Spleen (tissue), 11 donors: ENCODE measurements around the gene BIN1. TPM values are rescaled to one million over a fixed set of nuclear protein-coding genes. Genes with fewer than 3 reads are reported as not detected.

Experiments used
- DNase-seq: peaks from one replicate; pipeline ENCODE4 v3.0.0-alpha.2; 2020
- H3K27ac ChIP-seq, 8 donors: fragments of 200-600 bp; sonication (generic) in 7 of 8; 1 replicate in 4 of 8; 2 replicates in 4 of 8; pipeline versions ENCODE4 v1.5.0 to v1.8.0; 2016 to 2021; ENCODE audit warnings: inconsistent platforms in 4 of 8, mild to moderate bottlenecking in 4 of 8, moderate library complexity in 1 of 8
- H3K27me3 ChIP-seq, 7 donors: fragments of 200-600 bp; sonication (generic) in 6 of 7; replicated peaks in 1 of 7; 1 replicate in 4 of 7; 2 replicates in 3 of 7; pipeline versions ENCODE4 v1.5.0 to v1.8.0; 2016 to 2021; ENCODE audit warnings: inconsistent platforms in 3 of 7, mild to moderate bottlenecking in 1 of 7
- H3K36me3 ChIP-seq, 6 donors: fragments of 200-600 bp; sonication (generic) in 5 of 6; 1 replicate in 4 of 6; 2 replicates in 2 of 6; pipeline versions ENCODE4 v1.5.0 to v1.8.0; 2016 to 2021; ENCODE audit warnings: inconsistent platforms in 2 of 6
- H3K4me1 ChIP-seq, 6 donors: fragments of 200-600 bp; sonication (generic) in 5 of 6; 1 replicate in 3 of 6; 2 replicates in 3 of 6; pipeline versions ENCODE4 v1.5.0 to v1.8.0; 2016 to 2021; ENCODE audit warnings: inconsistent platforms in 3 of 6
- H3K4me3 ChIP-seq, 8 donors: fragments of 200-600 bp; sonication (generic) in 7 of 8; 1 replicate in 4 of 8; 2 replicates in 4 of 8; pipeline versions ENCODE4 v1.5.0 to v1.8.0; 2016 to 2021; ENCODE audit warnings: inconsistent platforms in 4 of 8, mild to moderate bottlenecking in 4 of 8, moderate library complexity in 2 of 8
- H3K9me3 ChIP-seq, 8 donors: fragments of 200-600 bp; sonication (generic) in 7 of 8; 1 replicate in 4 of 8; 2 replicates in 4 of 8; pipeline versions ENCODE4 v1.5.0 to v1.8.0; 2016 to 2021; ENCODE audit warnings: inconsistent platforms in 4 of 8
- CTCF ChIP-seq, 11 experiments: fragments of 200-600 bp in 7 of 11; fragments of 450-650 bp in 4 of 11; sonication (generic) in 4 of 11; IDR thresholded peaks in 8 of 11; conservative IDR thresholded peaks in 3 of 11; 1 replicate in 7 of 11; 2 replicates in 4 of 11; pipeline versions ENCODE4 v1.4.0 to v1.8.0; 2016 to 2021; ENCODE audit warnings: antibody characterized with exemption in 11 of 11, inconsistent platforms in 4 of 11, mild to moderate bottlenecking in 1 of 11
- POLR2A ChIP-seq, 3 donors: fragments of 450-650 bp; IDR thresholded peaks; one replicate each; pipeline ENCODE4 v1.5.1; 2017; ENCODE audit warnings: antibody characterized with exemption in 3 of 3, mild to moderate bottlenecking in 1 of 3
- POLR2AphosphoS5 ChIP-seq, 3 donors: sonication (generic); formaldehyde crosslinking; IDR thresholded peaks; one replicate each; pipeline ENCODE4 v1.5.1; 2017; ENCODE audit warnings: antibody characterized with exemption in 3 of 3
- WGBS, 5 donors: extraction: QIAGEN DNeasy Blood & Tissue Kit in 3 of 5; methylation state at CpG; one replicate each; pipeline versions ENCODE4 v1.1.5 to v1.1.7; 2013 to 2018; 5-methylcytosine and 5-hydroxymethylcytosine counted together
- intact Hi-C: fragments of 100-400 bp; cut with DNase I; formaldehyde crosslinking; loops from one replicate; pipeline ENCODE4 v1.15.0; 2023; ENCODE audit warnings: low total_unique reads
- polyA plus RNA-seq, 3 donors: library from polyadenylated mRNA; stranded (reverse); fragments of 200-250 nt; gene quantifications; one replicate each; pipeline ENCODE4 v1.2.1, GENCODE V29; 2013
- total RNA-seq, 7 donors: library from RNA; depleted of rRNA in 3 of 7; stranded (reverse); fragments of >200 nt in 3 of 7; fragmentation: NEBNext Ultra II Directional in 4 of 7; extraction: Animal tissue kit (Norgen Biotek cat#: 25700) in 4 of 7; gene quantifications; one replicate each; pipeline versions ENCODE4 v1.1.0 to v1.2.1, GENCODE V29; 2016 to 2021
- donor health status: healthy with polysubstance abuse.
- donor health status: DM: no; HTN: no; CAD: no; lungs with moderate emphysema.
- donor health status: DM: no; HTN: no; CAD: no.
- donor health status: Bipolar disorder and iron deficiency.
- donor health status: healthy.
- donor health status: DM: no; HTN: no; CAD: no.
- donor health status: DM: yes; HTN: yes; CAD: no.

BIN1 gene
- total and polyA plus RNA-seq, 10 donors, result 57.2 to 123 (median 70.4) TPM

DNA sequence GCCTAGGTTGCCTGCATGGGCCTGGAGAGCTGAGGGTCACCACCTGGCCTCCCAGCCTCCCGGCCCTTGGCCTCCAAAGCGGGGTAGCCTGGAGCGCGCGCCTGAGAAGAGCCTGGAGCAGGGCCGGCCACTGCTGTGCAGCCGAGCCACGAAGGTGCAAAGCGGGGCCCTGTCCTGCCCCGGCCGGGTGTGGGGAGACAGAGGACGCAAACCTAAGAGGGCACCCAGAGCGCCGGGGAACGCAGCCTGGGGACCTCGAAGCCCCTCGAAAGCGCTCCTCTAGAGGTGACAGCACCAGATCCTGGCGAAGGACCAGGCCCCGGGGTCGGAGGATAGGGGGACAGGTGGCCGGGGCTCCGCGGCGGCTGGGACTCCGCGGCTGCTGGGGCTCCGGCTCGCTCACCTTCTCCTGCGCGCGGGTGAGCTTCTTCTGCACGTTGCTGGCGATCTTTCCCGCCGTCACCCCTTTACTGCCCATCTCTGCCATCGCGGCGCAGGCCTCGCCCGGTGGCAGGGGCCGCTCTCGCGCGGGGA, 430 bp downstream of the BIN1 start:
- Histone ChIP-seq H3K36me3 (no peaks in the 10 kb centered on the region), H3K9me3 (no peaks in the 10 kb centered on the region), H3K27ac (peak overlapping the region; percentile 54 to 87 (median 84)), H3K27me3 (peaks cover 0 to 24% (median 12%) of the 10 kb centered on the region in 7 donors), H3K4me1 (peaks cover 10 to 80% (median 56%) of the 10 kb centered on the region in 6 donors), H3K4me3 (peak overlapping the region; percentile 71 to 96 (median 88))
- intact Hi-C loops, result no loop called here
- DNase-seq, result peak; percentile 84
- TF ChIP-seq CTCF (IDR thresholded peaks at IDR 0.05 in 8 of 11, conservative IDR thresholded peaks at IDR 0.05 in 3 of 11) (no peak), POLR2AphosphoS5 (IDR thresholded peaks at IDR 0.05) (no peak), POLR2A (IDR thresholded peaks at IDR 0.05) (no peak)
- WGBS, 5 donors, result 0 to 1% (median 1%) methylated on average over 20 to 45 of the region's 45 CpGs

- H3K4me1 ChIP-seq, result peaks cover 11 to 87% (median 59%) of the 10 kb centered on the region in 6 donors
- intact Hi-C loops, result no loop called here
- H3K27ac ChIP-seq, result peak overlapping the region; percentile 54 to 87 (median 84)
Observed at GRCh38 chr2:127105656-127106456, 1.1 kb downstream of the BIN1 start.

GRCh38 chr2:127104881-127105655, 1.9 kb downstream of the BIN1 start:
- Histone ChIP-seq H3K4me1 (peaks cover 13 to 95% (median 66%) of the 10 kb centered on the region in 6 donors), H3K36me3 (no peaks in the 10 kb centered on the region), H3K27ac (peak overlapping the region in 6 of 8 donors; percentile 81 to 87 (median 86)), H3K27me3 (peaks cover 0 to 24% (median 12%) of the 10 kb centered on the region in 7 donors), H3K4me3 (peak overlapping the region in 7 of 8 donors; percentile 71 to 96 (median 88)), H3K9me3 (no peaks in the 10 kb centered on the region)
- 41 to 70% (median 61%) methylated on average over 6 of the region's 6 CpGs for whole genome bisulfite sequencing, 5 donors
- intact Hi-C loops, result no loop called here
- TF ChIP-seq POLR2A (IDR thresholded peaks at IDR 0.05) (no peak), CTCF (IDR thresholded peaks at IDR 0.05 in 8 of 11, conservative IDR thresholded peaks at IDR 0.05 in 3 of 11) (no peak), POLR2AphosphoS5 (IDR thresholded peaks at IDR 0.05) (peak in 1 of 3 donors; percentile 33)
- DNase-seq, result peak; percentile 74

More at GRCh38 chr2:127105656-127106456, 1.1 kb downstream of the BIN1 start:
- peak in 2 of 3 donors; percentile 39 to 69 for TF ChIP-seq POLR2AphosphoS5 (IDR thresholded peaks at IDR 0.05)
- TF ChIP-seq CTCF (IDR thresholded peaks at IDR 0.05 in 8 of 11, conservative IDR thresholded peaks at IDR 0.05 in 3 of 11), result no peak
- TF ChIP-seq POLR2A (IDR thresholded peaks at IDR 0.05), result no peak
- DNase-seq, result peak; percentile 79
- Histone ChIP-seq H3K27me3 (peaks cover 0 to 24% (median 12%) of the 10 kb centered on the region in 7 donors), H3K36me3 (no peaks in the 10 kb centered on the region), H3K9me3 (no peaks in the 10 kb centered on the region), H3K4me3 (peak overlapping the region; percentile 71 to 96 (median 88))
- 1 to 3% (median 2%) methylated on average over 36 to 51 of the region's 51 CpGs for WGBS, 5 donors
